HG02938 (cell line): ENCODE measurements around the gene PHF5A.

Experiments used
- ATAC-seq: cut with Tn5 transposase; IDR thresholded peaks from one replicate; pipeline ENCODE4 v1.9.1; 2021; ENCODE audit warnings: mild to moderate bottlenecking, moderate library complexity; ENCODE audit not compliant: unreplicated experiment

Gene PHF5A

DNA sequence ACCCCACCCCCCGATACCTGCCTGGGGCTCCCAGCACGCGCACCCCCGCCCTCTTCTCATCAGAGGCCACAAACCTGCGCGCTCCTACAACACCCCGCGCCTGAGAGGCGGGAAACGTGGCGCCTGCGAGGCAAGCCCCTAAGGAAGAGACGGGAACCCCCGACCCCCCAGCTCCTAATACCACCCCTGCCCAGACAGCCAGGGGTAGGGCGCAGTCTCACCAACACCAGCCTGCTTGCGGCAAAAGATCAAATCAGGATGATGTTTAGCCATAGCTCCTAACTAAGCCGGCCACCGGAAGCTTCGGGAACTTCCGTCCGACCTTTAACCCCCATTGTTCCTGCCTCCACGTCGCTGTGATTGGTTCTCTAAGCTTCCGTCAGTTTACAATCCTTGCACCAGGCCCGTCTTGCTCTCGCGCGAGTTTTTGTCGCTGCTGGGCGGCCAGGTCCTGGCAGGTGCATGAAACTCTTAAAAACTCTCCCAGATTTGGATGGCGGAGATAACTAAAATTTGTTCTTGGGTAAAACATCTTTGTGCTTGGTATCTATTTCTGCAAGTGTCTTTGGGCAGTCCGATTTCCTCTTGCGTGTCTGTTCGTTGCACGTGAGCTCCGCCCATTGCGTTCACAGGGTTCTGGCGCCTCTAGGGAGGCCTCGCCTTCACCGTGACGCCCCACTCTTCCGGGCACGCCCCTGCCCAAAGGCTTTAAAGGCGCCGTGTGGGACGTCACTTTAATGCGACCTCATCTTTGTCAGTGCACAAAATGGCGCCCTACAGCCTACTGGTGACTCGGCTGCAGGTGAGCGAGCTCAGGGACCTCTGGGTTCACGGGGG lies at the start of gene PHF5A, which contains the start of gene ACO2:
TSS of gene PHF5A (minus strand) at position 312 of the 837 bp plus-strand sequence. CDS start at position 273, 39 bp downstream.
TSS of gene ACO2 (plus strand) at position 737 of the 837 bp plus-strand sequence. CDS start at position 767, 30 bp downstream.
- peak; percentile 82 for ATAC-seq

- no peak for ATAC-seq
Observed at GRCh38 chr22:41518048-41518347, 49.5 kb upstream of the PHF5A start.

DNA sequence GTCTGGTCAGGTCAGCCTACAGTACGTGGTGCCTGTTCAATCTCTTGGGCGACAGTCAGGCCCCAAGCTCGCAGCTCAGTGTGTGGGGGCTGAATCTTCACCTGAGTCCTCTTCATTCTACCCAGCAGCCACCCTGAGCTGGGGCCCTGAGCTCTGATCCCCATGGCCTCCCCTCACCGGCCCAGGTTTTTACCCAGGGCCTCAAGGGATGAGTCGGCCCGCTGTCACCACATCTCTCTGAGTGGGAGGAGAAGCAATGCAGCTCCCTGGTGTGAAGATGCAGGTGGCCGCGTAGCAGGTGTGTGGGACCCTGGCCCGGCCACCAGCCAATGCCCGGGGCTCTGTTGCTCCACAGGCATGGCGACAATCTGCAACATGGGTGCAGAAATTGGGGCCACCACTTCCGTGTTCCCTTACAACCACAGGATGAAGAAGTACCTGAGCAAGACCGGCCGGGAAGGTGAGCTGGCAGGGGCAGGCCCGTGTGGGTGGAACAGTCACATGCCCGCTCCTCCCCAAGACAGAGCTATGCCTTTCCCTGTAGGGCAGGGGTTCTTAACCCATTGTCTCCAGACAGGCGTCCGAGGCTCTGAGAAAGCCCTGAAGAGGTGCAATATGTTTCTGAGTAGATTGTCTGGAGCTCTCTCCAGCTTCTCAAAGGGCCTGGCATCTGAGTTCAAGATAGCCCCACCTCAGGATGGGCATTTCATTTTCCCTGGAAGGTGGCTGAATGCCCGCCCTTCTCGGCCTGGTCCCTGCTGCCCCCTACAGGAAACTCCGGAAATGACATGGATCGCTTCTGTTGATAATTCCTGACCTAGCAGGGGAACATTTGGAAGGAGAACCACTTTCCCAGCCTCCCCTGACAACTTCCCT lies 48.9 kb upstream of the PHF5A start:
- no peak for ATAC-seq

DNA sequence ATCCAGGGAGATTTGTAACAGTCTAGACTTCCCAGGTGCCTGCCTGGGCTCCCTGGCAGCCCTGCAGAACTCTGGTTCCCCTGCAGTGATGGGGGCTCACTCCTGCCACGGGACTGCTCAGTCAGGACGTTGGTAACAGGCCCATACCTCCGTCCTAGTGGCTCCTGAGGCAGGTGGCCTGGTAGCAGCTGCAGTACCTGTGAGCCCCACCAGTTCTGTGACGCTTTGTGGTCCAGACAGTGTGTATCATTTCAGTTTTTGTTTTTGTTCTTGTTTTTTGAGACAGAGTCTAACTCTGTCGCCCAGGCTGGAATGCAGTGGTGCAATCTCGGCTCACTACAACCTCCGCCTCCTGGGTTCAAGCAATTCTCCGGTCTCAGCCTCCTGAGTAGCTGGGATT lies 48.0 kb upstream of the PHF5A start:
- ATAC-seq, result no peak

- no peak for ATAC-seq
Observed at GRCh38 chr22:41513391-41513790, 44.9 kb upstream of the PHF5A start.

- no peak for ATAC-seq
Observed at GRCh38 chr22:41512421-41513194, 44.1 kb upstream of the PHF5A start.

- no peak for ATAC-seq
Observed at GRCh38 chr22:41511521-41511968, 43.1 kb upstream of the PHF5A start.

DNA sequence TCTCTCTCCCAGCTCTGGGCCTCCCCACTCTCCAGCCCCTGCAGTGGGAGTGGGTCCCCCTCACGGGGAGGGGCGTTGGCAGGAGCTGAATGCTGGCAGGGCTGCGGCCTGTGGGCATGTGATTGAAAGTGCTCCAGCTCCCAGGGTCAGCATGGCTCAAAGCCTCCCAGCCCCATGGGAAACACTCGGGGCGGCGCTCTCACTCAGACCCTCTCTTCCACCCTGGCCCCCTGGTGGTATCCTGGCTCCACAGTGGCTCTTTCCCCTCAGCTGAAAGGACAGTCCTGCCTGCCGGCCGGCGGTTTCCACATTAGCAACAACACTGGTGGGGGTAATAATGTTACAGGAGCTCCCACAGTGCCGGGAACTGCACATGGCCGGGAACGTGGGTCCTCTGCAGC lies 40.3 kb upstream of the PHF5A start:
- ATAC-seq, result no peak

GRCh38 chr22:41507330-41508063 lies 39.0 kb upstream of the PHF5A start:
- no peak for ATAC-seq

- no peak for ATAC-seq
Observed at GRCh38 chr22:41505511-41506220, 37.2 kb upstream of the PHF5A start.

GRCh38 chr22:41504816-41505215 lies 36.3 kb upstream of the PHF5A start:
- no peak for ATAC-seq

GRCh38 chr22:41504397-41504796 lies 35.9 kb upstream of the PHF5A start:
- ATAC-seq, result no peak

- ATAC-seq, result no peak
Observed at GRCh38 chr22:41501209-41501608, 32.7 kb upstream of the PHF5A start.

DNA sequence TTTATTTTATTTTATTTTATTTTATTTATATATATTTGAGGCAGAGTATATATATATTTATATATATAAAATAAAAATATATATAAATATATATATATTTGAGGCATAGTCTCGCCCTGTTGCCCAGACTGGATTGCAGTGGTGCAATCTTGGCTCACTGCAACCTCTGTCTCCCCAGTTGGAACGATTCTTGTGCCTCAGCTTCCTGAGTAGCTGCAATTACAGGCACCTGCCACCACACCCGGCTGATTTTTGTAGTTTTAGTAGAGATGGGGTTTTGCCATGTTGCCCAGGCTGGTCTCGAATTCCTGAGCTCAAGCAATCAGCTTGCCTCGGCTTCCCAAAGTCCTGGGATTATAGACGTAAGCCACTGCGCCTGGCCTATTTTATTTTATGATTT lies 31.8 kb upstream of the PHF5A start:
- no peak for ATAC-seq

DNA sequence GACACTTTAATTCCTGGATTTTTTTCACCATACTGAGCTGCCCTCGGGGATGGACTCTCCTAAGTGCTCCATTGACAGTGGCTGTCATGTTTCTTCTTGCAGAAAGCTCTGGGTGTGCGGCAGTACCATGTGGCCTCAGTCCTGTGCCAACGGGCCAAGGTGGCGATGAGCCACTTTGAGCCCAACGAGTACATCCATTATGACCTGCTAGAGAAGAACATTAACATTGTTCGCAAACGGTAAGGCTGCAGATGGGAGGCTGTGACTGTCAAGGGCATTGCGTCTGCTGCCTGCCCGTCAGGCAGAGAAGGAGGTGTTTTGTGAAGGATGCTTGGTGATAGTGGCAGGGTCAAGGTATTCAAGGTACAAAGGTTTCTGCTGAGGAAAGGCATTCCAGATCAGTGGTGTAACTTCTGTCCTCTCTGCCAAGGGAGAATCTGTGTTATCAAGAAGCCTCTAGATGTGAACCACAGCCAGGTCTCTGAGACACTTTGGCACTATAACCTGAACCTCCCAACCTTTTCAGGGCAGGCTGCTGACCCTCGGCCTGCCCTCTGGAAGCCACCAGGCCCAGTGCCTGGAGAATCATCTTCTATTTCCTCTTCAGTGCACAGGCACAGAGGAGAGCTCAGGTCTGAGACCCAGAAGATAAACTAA lies 31.3 kb upstream of the PHF5A start:
- ATAC-seq, result no peak

- no peak for ATAC-seq
Observed at GRCh38 chr22:41498303-41498835, 29.9 kb upstream of the PHF5A start.

DNA sequence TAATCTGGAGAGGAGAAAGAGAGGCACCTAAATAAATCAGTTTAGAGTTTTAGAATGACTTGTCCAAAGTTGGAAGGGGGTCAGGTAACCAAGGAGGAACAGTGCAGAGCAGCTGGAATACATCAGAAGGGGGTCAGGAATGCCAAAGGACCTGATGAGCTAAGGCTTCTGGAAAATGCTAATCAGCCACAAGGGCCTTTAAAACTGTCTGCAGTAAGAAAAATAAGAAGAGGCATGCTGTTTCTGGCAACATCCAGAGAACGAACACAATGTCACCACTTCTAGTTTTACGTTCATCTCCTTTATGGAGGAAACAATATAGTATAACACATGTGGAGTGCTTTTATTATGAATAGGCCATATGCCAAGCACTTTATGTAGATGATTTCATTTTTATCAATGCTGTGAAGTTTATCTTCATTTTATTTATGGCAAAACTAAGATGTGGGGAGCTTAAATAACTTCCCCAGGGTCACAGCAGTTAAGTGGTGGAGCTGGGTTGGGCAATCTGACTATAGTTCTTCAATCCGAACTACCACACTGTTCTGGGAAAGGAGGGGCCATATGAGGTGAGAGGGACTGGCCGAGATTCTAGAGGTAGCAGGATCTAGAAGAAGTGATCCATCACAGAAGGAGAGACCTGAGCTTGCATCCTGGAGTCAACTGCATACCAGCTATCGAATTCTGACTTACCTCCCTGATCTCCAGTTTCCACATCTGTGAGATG lies 23.0 kb upstream of the PHF5A start:
- ATAC-seq, result no peak
